AG09309 (cell line): ENCODE measurements around the gene NR2F2.

Source experiments
- DNase-seq: peaks from one replicate; pipeline ENCODE4 v3.0.0-alpha.2; 2010; ENCODE audit warnings: low read depth
- H3K4me3 ChIP-seq: 2 replicates; pipeline ENCODE4 v1.5.1; 2011; ENCODE audit warnings: mild to moderate bottlenecking, low read depth, low read length, moderate library complexity; ENCODE audit not compliant: control insufficient read depth
- TF ChIP-seq, protein P1 (sequence below): IDR thresholded peaks from 2 replicates; pipeline ENCODE4 v1.5.1; 2011; ENCODE audit warnings: mild to moderate bottlenecking, low read depth, low read length, inconsistent platforms; ENCODE audit not compliant: insufficient read depth, control insufficient read depth; ENCODE audit errors: missing control alignments

The NR2F2 gene

GRCh38 chr15:96341513-96342405, 11.3 kb downstream of the NR2F2 start:
- TF ChIP-seq, protein P1, sequence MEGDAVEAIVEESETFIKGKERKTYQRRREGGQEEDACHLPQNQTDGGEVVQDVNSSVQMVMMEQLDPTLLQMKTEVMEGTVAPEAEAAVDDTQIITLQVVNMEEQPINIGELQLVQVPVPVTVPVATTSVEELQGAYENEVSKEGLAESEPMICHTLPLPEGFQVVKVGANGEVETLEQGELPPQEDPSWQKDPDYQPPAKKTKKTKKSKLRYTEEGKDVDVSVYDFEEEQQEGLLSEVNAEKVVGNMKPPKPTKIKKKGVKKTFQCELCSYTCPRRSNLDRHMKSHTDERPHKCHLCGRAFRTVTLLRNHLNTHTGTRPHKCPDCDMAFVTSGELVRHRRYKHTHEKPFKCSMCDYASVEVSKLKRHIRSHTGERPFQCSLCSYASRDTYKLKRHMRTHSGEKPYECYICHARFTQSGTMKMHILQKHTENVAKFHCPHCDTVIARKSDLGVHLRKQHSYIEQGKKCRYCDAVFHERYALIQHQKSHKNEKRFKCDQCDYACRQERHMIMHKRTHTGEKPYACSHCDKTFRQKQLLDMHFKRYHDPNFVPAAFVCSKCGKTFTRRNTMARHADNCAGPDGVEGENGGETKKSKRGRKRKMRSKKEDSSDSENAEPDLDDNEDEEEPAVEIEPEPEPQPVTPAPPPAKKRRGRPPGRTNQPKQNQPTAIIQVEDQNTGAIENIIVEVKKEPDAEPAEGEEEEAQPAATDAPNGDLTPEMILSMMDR: no peak
- DNase-seq: no peak
- H3K4me3 ChIP-seq: peak overlapping the region; percentile 61

GRCh38 chr15:96342406-96343112, 12.1 kb downstream of the NR2F2 start:
- no peak for DNase-seq
- TF ChIP-seq, protein P1: no peak
- no peak overlapping the region for H3K4me3 ChIP-seq

GRCh38 chr15:96343113-96344059, 12.9 kb downstream of the NR2F2 start:
- DNase-seq: no peak
- TF ChIP-seq, protein P1: no peak
- H3K4me3 ChIP-seq: no peak overlapping the region

GRCh38 chr15:96344060-96344705, 13.7 kb downstream of the NR2F2 start:
- TF ChIP-seq, protein P1: no peak
- H3K4me3 ChIP-seq: no peak overlapping the region
- DNase-seq: no peak

- TF ChIP-seq, protein P1: no peak
- no peak for DNase-seq
- H3K4me3 ChIP-seq: peak overlapping the region; percentile 5
These were observed 14.4 kb downstream of the NR2F2 start for GRCh38 chr15:96344706-96345559.
